Calu3 (cell line): ENCODE data around the gene SEPTIN3. TPM values are rescaled to one million over a fixed set of nuclear protein-coding genes. Genes with fewer than 3 reads are reported as not detected.

Experiments
- BruUV-seq: library from RNA; stranded (reverse); fragments of 400-500 nt; replicated peaks from 2 replicates; lab custom pipeline; 2021; lab: Mats Ljungman, UMichigan
- CTCF ChIA-PET: fragments of 300-600 bp; sonication (Branson Sonifier 250); formaldehyde crosslinking; loops from one replicate; lab custom pipeline; 2022; ENCODE audit warnings: antibody characterized with exemption; lab: Charles Lee
- DNase-seq: peaks from one replicate; pipeline ENCODE4 v3.0.0; 2022
- H3K27ac Mint-ChIP-seq: one replicate; pipeline ENCODE4 v1.8.0; 2022; ENCODE audit warnings: mixed read lengths; ENCODE audit not compliant: unreplicated experiment
- H3K27me3 Mint-ChIP-seq: one replicate; pipeline ENCODE4 v1.8.0; 2022; ENCODE audit warnings: mixed read lengths; ENCODE audit not compliant: unreplicated experiment
- H3K36me3 Mint-ChIP-seq: one replicate; pipeline ENCODE4 v1.8.0; 2022; ENCODE audit warnings: mild to moderate bottlenecking, moderate library complexity, mixed read lengths; ENCODE audit not compliant: insufficient read depth, unreplicated experiment
- H3K4me1 Mint-ChIP-seq: one replicate; pipeline ENCODE4 v1.8.0; 2022; ENCODE audit warnings: mild to moderate bottlenecking, low read depth, mixed read lengths; ENCODE audit not compliant: unreplicated experiment
- H3K4me3 Mint-ChIP-seq: one replicate; pipeline ENCODE4 v1.8.0; 2022; ENCODE audit warnings: mild to moderate bottlenecking, low read depth, moderate library complexity, mixed read lengths; ENCODE audit not compliant: unreplicated experiment
- H3K9me3 Mint-ChIP-seq: one replicate; pipeline ENCODE4 v1.8.0; 2022; ENCODE audit warnings: low read depth, mixed read lengths; ENCODE audit not compliant: unreplicated experiment
- CTCF ChIP-seq: fragments of 200-600 bp; IDR thresholded peaks from one replicate; pipeline ENCODE4 v1.8.0; 2022; ENCODE audit warnings: antibody characterized with exemption; ENCODE audit not compliant: unreplicated experiment
- intact Hi-C: fragments of 100-400 bp; cut with micrococcal nuclease; formaldehyde crosslinking; loops from one replicate; pipeline ENCODE4 v1.10.0; 2022; ENCODE audit not compliant: unreplicated experiment
- total RNA-seq: library from RNA; stranded (reverse); gene quantifications from 2 replicates; pipeline ENCODE4 v1.2.3, GENCODE V29; 2022

Gene SEPTIN3
- total RNA-seq, 1 experiment from 2014 or later, result 3.4 TPM

DNA sequence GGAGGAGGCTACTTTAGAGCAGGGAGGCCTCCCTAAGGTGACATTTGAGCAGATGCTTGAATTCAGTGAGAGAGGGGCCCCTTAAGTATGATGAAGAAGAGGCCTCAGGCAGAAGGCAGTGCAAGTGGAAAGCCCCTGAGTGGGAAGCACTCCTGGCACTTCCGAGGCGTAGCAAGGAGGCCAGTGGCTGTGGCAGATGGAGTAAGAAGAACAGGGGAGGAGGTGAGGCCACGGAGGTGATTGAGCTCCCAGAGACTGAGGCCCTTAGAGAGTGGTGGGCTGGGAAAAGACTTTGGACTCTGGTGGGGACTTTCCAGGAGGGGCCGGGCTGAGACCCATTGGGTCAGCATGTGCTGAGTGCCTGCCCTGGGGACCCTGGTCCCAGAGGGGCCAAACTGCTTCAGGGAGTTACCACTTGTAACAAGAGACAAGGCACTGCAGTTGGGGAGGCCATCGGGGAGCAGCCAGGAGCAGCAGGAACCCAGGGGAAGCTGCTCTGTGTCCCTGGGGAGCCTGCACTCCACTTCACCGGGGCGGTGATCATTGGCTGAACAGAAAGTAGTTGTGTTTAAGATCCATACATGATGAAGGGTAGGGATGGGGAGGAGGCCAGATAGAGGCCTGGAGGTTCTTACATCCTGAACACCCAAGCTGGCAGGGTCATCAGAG lies 19.8 kb upstream of the SEPTIN3 start:
- CTCF ChIA-PET, result interaction anchor here (0.6 kb wide), 1 partner anchor 328 kb away, joined by 4 read pairs; the partner anchor contains the start of gene XRCC6
- H3K4me3 Mint-ChIP-seq, result no peak overlapping the region

DNA sequence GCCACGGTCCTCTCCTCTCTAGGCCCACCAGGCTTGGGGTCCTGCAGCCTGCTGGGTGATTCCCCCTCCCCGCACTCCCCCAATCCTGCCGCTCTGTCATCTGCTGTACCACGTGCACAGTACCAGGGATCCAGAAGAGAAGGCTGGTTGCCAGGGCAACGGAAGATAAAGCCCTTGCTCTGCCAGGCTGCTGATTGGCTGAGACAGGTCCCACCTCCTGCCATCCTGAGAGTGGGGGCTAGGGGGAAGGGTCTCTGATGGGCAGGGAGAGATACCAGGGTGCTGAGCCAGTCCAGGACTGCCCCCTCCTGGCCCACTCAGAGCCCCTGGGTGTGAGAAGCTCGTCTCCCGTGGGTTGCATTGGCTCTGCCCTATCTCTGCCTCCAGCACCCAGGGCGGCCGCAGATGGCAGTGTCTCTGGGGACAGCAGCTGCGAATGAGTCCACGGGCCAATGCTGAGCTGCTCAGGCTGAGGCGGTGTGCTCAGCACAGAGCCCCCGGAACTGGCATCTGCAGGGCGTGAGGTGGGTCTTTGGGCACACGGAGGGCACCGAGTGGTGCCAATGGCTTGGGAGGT lies 17.3 kb upstream of the SEPTIN3 start, which contains the start of gene SMIM45:
Gene SMIM45 (plus strand): TSS at position 253 of the 577 bp plus-strand sequence.
- Mint-ChIP-seq H3K4me1 (peaks cover 22% of the 10 kb centered on the region), H3K9me3 (no peaks in the 10 kb centered on the region), H3K27ac (no peak within 1 kb of the TSS), H3K27me3 (no peaks in the 10 kb centered on the region), H3K36me3 (peaks cover 15% of the 10 kb centered on the region), H3K4me3 (no peak within 1 kb of the TSS)
- CTCF ChIA-PET, result interaction anchor here (0.5 kb wide), 2 partner anchors 28 to 100 kb away, joined by 3 to 6 read pairs; no protein-coding TSS in a partner anchor
- no TSS peak for BruUV-seq
- no peak for TF ChIP-seq CTCF
- no peak for DNase-seq
- intact Hi-C loops, result no loop called here

More for the DNA sequence above, 19.8 kb upstream of the SEPTIN3 start:
- Mint-ChIP-seq H3K4me1 (peaks cover 39% of the 10 kb centered on the region), H3K27ac (no peak overlapping the region), H3K36me3 (peaks cover 36% of the 10 kb centered on the region), H3K27me3 (no peaks in the 10 kb centered on the region), H3K9me3 (no peaks in the 10 kb centered on the region)
- no peak for TF ChIP-seq CTCF
- BruUV-seq, result no TSS peak
- no peak for DNase-seq
- intact Hi-C loops, result loop anchor here (5.0 kb wide), 1 partner anchor 123 kb away; the partner anchor contains the start of genes NAGA and PHETA2

DNA sequence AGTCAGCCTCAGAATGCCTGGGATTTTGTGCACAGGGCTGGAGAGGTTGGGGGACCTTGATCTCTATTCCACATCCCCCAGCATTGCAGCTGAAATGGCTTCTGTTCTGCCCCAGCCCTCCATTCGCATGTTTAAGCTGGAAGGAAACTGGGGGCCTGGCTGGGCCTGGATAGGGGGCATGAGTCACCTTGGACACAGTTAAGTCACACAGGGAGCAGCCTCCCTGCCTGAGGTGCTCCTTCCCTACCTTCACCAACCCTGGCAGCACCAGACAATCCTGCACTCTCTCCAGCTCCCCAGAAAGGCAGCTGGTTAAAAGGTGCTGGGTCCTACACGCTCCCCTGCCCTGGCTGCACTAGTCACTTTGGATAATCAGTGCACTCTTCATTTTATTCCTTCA lies 16.5 kb upstream of the SEPTIN3 start:
- H3K27ac Mint-ChIP-seq, result no peak overlapping the region
- DNase-seq, result no peak
- H3K4me3 Mint-ChIP-seq, result no peak overlapping the region
- H3K36me3 Mint-ChIP-seq, result peaks cover 8% of the 10 kb centered on the region
- intact Hi-C loops, result no loop called here
- no peak for TF ChIP-seq CTCF
- no TSS peak for BruUV-seq
- H3K27me3 Mint-ChIP-seq, result no peaks in the 10 kb centered on the region
- no peaks in the 10 kb centered on the region for H3K9me3 Mint-ChIP-seq
- CTCF ChIA-PET, result interaction anchor here (0.5 kb wide), 1 partner anchor 27 kb away, joined by 6 read pairs; no protein-coding TSS in a partner anchor
- H3K4me1 Mint-ChIP-seq, result peaks cover 26% of the 10 kb centered on the region

DNA sequence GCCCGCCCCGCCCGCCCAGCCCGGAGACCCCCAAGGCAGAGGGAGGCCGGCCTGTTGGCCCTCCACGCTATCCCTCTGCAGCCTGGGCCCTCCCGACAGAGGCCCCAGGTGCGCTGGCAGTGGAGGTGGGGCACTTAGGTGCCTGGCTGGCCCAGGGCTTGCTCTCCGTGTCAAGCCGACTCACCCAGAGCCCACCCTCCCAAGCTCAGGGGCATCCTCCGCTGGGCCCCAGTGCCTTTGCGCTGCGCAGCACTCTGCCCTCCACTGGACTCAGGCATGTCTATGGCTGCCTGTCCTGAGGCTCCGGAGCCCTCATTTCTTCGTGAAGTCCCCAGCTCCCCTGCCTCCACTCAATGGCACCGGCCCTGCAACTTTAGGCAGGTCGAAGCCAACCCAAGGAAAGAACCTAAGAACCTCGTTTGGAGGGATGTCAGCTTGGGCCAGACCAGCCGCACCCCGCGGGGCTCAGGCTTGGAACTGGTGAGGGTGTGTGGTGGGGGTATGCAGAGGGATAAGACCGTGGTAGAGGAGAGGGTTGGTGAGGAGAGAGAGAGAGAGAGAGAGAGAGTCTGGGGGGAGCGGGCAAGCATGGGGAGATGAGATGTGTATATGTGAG lies 11.2 kb upstream of the SEPTIN3 start:
- Mint-ChIP-seq H3K4me3 (peak overlapping the region; percentile 41), H3K36me3 (no peaks in the 10 kb centered on the region), H3K27ac (no peak overlapping the region), H3K9me3 (no peaks in the 10 kb centered on the region), H3K27me3 (no peaks in the 10 kb centered on the region), H3K4me1 (peaks cover 13% of the 10 kb centered on the region)
- BruUV-seq, result no TSS peak
- TF ChIP-seq CTCF, result no peak
- no peak for DNase-seq
- intact Hi-C loops, result no loop called here
- CTCF ChIA-PET, result interaction anchor here (0.7 kb wide), 2 partner anchors 11 to 273 kb away, joined by 3 to 4 read pairs; partner anchors contain the start of gene CENPM
